NK-92 (cell line): ENCODE data around the gene RPL27.

Source experiments
- DNase-seq: peaks from one replicate; lab custom pipeline; 2025; ENCODE audit not compliant: unreplicated experiment; lab: John Stamatoyannopoulos, UW

RPL27 gene

DNA sequence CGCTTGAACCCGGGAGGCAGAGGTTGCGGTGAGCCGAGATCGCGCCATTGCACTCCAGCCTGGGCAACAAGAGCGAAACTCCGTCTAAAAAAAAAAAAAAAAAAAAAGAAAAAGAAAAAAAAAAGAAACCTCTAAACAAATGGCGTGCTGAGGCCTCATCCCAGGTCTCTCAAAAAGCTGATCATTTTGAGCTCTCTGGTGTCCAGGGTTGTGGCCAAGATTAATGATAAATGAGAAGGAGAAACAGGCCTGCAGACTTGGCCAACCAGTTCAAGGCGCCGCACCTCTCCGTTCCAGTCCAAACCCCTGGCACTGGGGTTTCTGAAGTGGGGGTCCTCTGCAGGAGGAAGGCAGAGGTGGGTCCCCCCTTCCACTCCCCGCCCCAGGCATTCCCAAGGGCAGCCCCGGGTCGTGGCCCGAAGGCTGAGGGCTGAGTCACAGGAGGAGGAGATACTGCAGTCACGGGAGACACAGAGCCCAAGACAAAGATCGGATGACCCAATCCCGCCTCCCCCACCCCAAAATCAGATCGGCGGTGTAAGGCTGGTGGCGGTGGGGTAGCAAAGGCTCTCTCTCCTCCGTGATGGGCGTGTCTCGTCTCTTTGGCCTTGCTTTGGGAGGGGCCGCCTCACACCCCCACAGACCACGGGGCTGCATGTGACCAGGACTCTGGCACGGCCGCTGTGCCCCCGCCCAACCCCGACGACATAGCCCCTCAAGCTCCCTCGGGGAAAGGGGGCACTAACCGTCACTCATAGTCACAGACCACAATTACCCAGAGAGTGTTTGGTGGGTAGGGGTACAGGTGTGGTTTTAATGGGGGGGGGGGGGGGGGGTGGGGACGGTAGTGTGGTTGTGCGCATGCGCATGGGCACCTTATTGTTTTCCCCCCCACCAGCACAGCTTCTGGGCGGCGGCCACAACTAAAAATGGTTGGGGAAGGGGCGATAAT lies 22.8 kb downstream of the RPL27 start:
- DNase-seq = no peak

DNA sequence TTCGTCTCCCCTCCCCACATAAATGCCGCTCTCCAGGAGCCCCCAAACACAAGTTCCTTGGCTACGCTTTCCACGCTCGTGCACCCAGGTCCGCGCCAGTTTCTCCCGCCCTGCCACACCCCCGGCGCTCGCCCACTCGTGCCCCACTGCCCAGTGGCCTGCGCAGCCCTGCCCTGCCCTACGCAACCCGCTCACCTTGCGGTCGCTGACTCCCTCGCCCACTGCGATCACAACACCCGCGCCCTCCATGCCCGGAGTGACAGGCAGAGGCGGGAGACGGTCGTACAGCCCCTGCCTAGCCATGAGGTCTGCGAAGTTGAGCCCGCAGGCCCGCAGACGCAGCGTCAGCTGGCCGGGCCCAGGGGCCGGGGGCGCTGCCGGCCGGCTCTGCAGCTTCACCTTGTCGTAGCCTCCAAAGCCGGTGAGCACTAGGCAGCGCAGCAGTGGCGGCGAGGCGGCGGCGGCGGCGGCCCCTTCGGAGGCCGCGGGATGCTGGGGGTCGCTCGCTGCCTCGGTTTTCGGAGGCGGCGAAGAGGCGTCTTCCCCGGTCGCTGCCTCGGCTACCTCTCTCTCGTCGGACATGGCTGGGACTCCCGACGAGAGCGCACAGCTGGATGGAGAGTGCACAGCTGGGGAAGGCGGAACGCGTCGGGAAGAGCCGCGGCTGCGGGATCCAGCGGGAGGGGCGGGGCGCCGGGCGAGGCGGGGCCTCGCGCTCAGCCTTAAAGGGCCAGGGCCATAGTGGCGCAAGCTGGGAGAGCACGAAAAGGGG lies 23.7 kb downstream of the RPL27 start, which contains the start of gene VAT1:
VAT1 (minus strand) TSS at position 645 of the 772 bp plus-strand sequence; CDS start at position 582, 63 bp downstream.
- DNase-seq = no peak

DNA sequence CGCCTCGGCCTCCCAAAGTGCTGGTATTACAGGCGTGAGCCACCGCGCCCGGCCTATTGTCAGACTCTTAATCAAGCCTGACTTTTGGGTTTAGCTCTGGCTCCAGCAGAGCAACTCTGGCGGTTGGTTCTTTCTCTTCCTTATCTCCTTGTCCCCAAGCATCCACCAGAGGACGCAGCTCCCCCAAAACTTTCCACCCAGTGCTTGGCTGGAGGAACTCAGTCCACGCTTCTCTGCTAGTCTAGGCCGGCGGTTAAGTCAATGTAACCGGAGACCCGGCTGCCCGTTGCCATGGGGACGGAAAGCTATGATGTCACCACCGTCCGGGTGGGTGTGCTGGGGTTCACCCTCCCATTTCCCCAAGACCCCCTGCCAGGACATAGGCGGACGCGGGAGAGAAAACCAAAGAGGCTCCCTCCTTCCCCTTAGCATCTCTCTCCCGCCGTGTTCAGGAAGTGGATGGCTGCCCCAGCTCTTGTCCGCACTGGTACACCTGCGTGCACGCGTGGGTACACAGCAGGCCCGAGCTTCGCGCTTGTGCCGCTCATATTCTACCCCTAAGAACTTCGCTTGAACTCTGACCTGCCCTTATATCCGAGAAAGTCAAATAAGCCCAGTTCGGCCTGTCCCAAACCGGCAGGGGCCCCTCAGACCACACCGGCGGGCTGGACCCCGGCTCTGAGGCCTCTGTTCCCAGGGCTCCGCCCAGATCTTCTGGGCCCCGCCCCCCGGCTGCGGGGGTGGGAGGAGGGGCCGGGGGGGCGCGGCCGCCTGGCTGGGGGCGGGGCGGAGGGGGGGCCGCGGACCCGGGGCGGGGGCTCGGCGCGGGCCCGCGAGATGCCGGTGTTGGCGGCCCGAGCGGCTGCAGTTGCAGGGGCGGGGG lies 26.4 kb downstream of the RPL27 start, which contains the start of gene RND2:
RND2 (plus strand) TSS at position 825 of the 883 bp plus-strand sequence. CDS start 117 bp downstream, outside the sequence.
- DNase-seq = no peak

DNA sequence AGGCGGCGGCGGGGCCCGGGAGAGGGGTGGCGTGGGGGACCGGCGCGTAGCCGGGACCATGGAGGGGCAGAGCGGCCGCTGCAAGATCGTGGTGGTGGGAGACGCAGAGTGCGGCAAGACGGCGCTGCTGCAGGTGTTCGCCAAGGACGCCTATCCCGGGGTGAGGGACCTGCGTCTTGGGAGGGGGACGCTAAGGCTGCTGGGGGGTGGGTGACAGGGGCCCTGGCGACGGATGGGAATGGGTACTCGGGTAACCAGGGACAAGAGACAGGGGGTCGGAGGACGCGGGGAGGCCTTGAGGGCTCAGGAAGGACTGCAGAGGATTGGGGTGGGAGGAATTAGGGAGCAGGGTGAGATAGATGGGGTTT lies 27.1 kb downstream of the RPL27 start:
- no peak for DNase-seq

DNA sequence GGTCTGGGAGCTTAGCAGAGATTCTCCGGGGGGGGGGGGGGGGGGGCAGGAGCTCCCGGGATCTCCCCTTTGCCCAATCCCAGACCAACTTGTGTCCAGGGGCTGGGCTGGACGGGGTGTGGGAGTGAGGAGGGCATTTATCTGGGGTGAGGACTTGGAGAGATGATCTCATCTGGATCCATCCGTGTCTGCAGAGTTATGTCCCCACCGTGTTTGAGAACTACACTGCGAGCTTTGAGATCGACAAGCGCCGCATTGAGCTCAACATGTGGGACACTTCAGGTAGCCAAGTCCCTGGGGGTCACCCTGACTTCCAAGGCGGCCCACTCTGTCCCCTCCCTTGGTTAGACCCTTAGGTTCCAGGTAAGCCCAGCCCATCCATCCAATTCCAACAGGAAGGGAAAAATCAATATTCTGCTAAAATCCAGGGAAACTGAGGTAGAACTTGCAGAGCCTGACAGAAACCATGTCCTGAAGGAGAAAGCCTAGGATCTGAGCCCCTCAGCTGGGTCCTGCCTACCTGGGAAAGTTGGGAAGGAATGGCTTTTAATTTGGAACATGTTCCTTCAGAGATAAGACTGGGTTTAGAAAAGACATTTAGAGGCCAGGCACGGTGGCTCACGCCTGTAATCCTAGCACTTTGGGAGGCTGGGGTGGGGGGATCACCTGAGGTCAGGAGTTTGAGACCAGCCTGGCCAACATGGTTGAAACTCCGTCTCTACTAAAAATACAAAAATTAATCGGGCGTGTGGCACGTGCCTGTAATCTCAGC lies 27.7 kb downstream of the RPL27 start:
- DNase-seq = no peak

DNA sequence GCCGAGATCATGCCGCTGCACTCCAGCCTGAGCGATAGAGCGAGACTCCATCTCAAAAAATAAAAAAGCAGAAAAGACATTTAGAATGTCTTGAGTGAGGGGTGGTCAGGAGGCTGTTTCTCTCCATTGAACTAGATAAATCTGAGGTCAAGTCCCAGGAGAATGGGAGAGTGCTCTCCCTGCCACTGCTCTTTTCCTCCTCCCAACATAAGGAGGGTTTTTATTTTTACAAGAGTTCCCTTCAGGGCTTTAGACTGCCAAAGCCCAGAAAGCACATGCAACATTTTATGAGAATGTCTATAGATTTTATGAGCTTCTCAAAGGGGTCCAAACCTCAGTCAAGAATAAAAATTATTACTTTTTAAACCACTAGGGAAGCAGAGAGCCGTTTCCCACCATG lies 28.4 kb downstream of the RPL27 start:
- no peak for DNase-seq

DNA sequence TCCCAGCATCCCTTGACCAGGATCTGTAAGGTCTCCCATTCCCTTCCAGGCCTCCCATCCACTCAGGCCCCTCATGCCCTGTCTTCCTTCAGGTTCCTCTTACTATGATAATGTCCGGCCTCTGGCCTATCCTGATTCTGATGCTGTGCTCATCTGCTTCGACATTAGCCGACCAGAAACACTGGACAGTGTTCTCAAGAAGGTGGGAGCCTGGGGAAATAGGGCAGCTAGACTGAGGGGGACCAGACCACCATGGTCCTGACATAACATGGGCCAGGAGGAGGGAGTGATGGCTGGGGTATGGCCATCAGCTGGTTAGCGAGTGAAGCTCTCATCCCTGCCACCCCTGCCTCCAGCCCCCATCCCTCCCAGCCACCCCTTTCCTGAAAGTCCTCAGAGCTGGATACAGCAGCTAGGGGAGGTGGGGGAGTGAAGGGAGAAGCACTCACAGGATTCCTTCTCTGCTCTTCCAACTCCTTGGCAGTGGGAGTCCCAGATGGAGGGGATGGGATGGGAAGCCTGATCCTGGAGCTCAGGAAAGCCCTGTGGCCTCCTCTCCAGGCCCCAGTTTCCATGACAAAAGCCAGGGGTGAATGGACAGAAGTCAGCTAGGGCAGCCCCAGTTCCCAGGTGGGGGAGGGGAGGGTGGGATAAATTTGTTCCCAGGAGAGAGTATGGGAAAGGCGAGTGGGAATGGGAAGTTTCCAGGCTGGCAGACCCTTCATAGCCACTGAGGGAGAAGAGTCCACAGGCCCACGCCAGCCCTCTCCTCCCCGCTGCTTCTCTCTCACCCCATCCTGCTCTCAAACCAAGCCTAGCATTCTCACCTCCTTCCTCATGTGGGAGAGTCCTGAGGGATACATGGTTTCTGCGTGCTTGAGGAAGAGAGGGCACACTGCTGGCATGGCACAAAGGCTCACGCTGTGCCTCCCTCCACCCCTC lies 29.1 kb downstream of the RPL27 start:
- DNase-seq = no peak

DNA sequence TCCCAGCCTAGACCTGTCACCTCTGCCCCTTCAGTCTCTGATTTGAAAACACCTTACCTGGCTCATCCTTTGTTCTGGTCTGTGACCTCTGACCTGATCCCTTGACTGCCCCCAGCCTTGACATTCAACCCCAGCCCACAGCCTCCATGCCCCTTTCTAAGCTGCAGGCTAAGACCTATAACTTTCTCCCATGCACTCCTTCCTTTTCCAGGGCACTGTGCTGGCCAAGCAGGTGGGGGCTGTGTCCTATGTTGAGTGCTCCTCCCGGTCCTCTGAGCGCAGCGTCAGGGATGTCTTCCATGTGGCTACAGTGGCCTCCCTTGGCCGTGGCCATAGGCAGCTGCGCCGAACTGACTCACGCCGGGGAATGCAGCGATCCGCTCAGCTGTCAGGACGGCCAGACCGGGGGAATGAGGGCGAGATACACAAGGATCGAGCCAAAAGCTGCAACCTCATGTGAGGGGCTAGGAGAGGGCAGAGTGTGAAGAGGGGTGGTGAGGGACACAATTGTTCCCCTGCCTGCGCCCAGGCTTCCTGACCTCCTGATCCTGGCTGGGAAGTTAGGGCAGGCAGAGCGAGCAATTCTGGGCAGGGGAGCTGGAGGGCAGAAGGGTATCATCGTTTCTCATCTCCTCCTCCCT lies 30.1 kb downstream of the RPL27 start:
- DNase-seq = no peak

DNA sequence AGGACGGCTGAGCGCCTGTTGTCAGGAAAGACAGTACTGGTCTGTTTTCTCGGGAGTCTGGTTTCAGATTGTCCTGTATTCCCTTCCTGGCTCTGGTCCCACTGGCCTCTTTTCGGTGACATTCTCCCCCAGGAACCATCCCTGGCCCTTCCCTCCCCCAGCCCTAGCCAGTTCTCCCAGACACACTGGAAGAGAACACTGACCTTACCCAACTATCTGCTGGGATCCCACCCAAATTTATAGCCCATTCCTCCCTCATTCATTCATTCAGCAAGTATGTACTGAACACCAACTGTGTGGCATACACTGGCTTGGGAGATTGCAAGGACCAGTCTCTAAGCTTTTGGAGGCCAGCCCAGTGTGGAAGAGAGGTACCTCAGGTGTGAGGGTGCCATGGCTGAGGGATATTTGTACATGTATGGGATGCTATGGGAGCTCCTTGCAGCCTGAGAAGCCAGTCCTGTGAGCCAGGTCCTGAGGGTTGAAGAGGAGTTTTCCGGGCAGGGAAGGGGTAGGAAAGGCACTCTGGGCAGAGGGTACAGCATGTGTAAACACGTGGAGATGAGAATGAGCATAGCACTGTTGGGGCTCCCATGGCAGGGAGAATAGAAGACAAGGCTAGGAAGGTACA lies 32.0 kb downstream of the RPL27 start:
- no peak for DNase-seq

DNA sequence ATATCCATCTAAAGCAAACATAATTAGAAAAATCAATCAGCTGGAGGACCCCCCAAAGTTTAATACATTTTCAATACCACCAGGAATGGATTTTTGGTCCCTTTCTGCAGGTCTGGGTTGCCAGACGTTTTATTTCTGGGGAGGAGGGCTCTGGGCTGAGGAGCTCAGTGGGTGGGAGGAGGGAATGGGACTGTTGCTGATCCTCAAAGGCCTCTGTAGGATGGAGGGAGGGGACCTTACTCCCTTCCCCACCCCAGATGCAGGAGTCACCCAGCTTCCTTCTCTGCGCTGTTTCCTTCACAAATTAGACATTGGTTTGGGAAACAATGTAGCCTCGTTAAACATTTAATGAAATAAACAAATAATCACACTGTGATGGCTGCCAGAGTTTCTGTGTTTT lies 33.4 kb downstream of the RPL27 start:
- DNase-seq = no peak

DNA sequence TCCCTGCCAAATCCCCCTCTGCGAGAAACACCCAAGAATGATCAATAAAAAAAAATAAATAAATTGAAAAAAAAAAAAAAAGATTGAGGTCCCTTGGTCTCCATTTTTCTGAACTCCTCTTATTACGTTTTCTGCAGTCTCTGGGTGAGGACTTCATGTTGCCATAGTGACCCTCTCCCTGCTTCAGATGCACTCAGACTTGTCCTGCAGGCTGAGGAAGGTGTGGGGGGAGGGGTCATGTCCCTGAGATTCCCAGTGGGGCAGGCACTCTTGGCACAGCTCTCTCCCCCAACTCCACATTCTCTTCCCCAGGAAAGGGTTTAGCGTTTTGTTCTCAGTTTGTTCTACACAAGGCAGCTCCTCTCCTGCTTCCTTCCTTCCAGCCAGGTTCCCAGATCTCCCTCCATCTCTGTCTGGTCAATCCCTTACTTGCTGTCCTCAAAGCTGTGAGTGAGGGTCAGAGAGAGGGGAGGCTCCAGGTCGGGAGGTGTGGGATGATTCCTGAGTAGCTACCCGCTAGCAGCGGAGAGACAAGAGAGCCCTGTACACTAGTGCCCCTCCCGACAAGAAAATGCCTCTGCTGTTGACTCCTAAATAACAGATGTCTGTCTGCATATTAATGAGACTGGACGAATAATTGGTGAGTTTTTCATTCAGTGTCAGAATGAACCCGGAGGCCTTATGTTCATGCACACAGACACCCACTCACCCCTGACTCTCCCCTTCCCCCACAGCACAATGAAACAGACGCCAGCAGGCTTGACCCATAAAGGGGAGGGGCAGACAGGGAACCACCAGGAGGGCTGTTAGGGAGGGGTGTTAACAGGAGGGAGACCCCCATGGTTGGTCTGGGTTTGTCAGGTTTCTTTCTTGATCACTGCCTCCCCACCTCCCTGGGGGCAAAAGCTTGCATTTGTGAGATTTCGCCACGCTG lies 36.0 kb downstream of the RPL27 start:
- DNase-seq = no peak

DNA sequence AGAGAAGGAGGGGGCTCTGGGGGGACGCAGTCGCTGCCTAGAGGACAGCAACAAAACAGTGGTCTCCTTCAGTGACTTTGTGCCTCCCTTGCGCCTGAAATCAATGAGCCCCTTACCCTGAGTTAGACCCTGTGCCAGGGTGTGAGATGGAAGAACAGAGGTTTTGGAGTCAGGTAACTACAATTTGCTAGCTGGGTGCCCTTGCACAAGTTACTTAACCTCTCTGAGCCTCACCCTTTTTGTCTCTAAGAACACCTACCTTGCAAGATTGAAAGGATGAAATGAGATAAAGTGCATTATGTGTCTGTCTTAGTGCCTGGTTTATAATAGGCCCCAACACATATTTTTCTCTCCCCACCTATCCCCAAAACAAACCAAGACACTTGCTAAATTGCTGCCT lies 36.7 kb downstream of the RPL27 start:
- DNase-seq = no peak

DNA sequence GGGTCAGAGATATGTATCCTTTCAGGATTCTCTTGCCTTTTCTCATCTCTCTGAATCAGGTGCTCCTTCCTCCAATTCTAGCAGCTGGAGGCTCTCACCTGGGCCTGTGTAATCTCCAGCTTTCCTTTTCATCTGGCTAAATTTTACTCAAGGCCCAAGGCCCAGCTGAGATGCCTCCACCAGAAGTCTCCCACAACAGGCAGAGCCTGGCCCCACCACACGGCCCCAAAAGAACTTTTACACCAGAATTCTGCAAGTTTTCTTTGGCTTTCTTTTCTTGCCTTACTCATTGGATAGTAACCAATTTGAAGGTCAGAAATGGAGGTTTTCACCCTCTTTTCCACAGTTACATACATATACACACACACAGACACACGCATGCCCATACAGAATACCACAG lies 41.4 kb downstream of the RPL27 start:
- no peak for DNase-seq

DNA sequence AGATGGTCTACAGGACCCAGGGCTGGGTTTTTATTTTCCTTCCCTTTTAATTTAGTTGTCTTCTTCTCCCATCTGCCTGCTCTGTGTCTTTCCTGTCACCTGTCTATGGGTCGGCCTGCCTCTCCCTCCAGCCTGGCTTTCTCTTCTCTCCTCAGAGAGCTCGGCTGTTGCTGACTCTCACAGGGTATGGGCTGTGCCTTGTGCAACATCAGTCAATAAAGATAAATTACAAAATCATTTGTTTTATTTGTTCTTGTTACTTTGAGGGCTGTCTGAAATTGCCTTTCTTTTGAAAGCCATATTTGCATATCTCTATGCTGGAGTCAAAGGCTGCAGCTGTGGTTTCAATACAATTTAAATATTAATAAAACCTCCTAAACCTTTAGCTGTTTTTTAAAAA lies 42.4 kb downstream of the RPL27 start:
- no peak for DNase-seq

DNA sequence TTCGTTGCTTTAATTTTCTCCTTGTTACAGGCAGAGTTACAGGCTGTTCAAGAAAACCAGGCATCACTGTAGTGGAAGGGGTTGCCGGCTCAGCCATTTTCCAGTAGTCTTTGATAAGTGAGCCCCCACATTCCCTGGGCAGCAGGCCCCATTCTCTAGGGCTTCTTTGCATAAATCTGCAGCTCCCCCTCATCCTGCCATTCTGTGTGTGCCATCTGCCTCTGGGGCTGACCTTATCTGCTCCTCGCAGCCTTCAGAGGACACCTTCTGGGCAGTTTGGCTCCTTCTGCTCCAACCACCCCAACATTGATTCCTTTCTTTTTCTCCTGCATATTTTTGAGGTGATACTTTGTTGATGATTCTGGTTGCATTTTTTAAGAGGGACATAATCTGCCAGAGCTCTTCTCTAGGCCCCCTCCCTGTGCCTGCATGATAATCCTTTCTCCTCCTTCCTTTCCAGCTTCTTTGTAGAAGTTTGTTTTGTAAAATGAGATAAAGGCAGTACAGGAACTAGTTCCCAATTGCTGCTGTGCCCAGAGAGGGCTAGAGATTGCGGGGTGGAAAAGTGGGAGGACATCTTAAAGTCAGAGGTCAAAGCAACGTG lies 43.9 kb downstream of the RPL27 start:
- no peak for DNase-seq

DNA sequence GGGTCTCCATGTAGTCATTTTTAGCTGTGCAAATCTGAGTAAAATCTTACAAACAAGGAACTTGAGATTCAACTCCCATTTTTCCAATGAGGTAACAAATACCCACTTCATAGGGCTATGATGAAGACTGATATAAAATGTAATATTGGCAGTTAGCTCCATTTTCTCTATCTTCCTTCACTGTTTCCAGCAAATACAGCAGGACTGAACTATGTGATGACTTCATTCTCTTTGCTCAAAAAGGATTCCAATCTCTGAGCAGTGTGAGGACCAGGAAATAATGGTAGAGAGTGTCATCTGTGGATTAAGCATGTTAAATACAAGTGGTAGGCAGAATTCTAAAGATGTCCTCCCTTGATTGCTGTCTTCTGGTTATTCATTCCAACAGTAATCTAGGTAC lies 45.1 kb downstream of the RPL27 start:
- DNase-seq = no peak

DNA sequence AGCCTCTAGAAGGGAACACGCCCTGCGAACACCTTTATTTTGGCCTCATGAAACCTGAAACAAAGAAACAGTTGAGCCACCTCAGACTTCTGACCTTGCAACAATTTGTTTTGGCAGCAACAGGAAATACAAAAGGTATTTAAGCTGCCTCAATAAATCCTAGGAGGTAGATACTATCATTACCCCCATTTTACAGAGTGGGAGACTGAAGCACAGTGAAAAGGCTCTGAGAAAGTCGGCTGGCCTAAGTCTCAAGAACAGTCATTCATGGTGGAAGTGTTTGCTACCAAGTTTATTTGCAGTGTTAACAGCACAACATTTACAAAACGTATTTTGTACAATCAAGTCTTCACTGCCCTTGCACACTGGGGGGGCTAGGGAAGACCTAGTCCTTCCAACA lies 45.8 kb downstream of the RPL27 start:
- DNase-seq = no peak
